Heart left ventricle (tissue), 13 donors: ENCODE data around the gene KCNAB1.

Experiments used
- CTCF ChIP-seq, 12 donors: fragments of 200-600 bp; sonication (generic) in 4 of 12; IDR thresholded peaks; one replicate each; pipeline versions ENCODE4 v1.5.0 to v1.8.0; 2018 to 2022; ENCODE audit warnings: antibody characterized with exemption in 12 of 12, mild to moderate bottlenecking in 5 of 12
- POLR2A ChIP-seq, 2 donors: fragments of 450-650 bp; IDR thresholded peaks; one replicate each; pipeline ENCODE4 v1.6.1; 2017; ENCODE audit warnings: antibody characterized with exemption in 2 of 2, mild to moderate bottlenecking in 2 of 2, moderate library complexity in 2 of 2
- donor health status: ischemic (EF 13 %, LVEDD 7.1; RV severe dilation, severe dysfunction).
- donor health status: DM: no; HTN: yes; CAD: no.
- donor health status: DM: no; HTN: no; CAD: no.
- donor health status: ischemic (EF 25% LVEDD 6.9; RV normal size, moderate dysfunction).
- donor health status: ischemic (EF 25% LVEDD 5.7; RV mildly dilated, moderate dysfunction).
- donor health status: ischemic (EF 35%, LVEDD 5.7; RV mildly dilated, moderate dysfunction).
- donor health status: nonischemic (EF 11% LVEDD 7.7; RV severe dilation, severe dysfunction).
- donor health status: DM: yes; HTN: yes; CAD: no.
- donor health status: PGD.
- donor health status: ischemic (EF 29% LVEDD 5.4; RV normal size, mild dysfunction).
- donor health status: nonischemic (EF 23%, LVEDD 6.1; RV moderate dilation, normal function).

- no peak for TF ChIP-seq CTCF (IDR thresholded peaks at IDR 0.05)
- TF ChIP-seq POLR2A (IDR thresholded peaks at IDR 0.05), result no peak
Observed at GRCh38 chr3:156350781-156351180, 230.4 kb downstream of the KCNAB1 start.
